Neural crest cell (in vitro differentiated cells): ENCODE results near the gene SERPINC1. TPM values are rescaled to one million over a fixed set of nuclear protein-coding genes. Genes with fewer than 3 reads are reported as not detected.

Source experiments
- DNase-seq: peaks from one replicate; pipeline ENCODE4 v3.0.0; 2021; ENCODE audit warnings: low read depth, mixed read lengths, low spot score
- H3K27ac Mint-ChIP-seq: one replicate; pipeline ENCODE4 v1.8.0; 2021; ENCODE audit warnings: mild to moderate bottlenecking, mixed read lengths; ENCODE audit not compliant: unreplicated experiment
- H3K27me3 Mint-ChIP-seq: 2 replicates; pipeline ENCODE4 v1.8.0; 2021; ENCODE audit warnings: low read depth, mild to moderate bottlenecking, mixed read lengths
- H3K36me3 Mint-ChIP-seq: 2 replicates; pipeline ENCODE4 v1.8.0; 2021; ENCODE audit warnings: low read depth, mild to moderate bottlenecking, mixed read lengths
- H3K4me1 Mint-ChIP-seq: 2 replicates; pipeline ENCODE4 v1.8.0; 2021; ENCODE audit warnings: mixed read lengths
- H3K4me3 Mint-ChIP-seq: one replicate; pipeline ENCODE4 v1.8.0; 2021; ENCODE audit warnings: mild to moderate bottlenecking, mixed read lengths
- H3K9me3 Mint-ChIP-seq: 2 replicates; pipeline ENCODE4 v1.8.0; 2021; ENCODE audit warnings: mixed read lengths
- CTCF ChIP-seq: fragments of 200-600 bp; sonication (generic); conservative IDR thresholded peaks from 2 replicates; pipeline ENCODE4 v1.5.0; 2021; ENCODE audit warnings: antibody characterized with exemption, mild to moderate bottlenecking
- total RNA-seq: library from RNA; stranded (reverse); gene quantifications from 2 replicates; pipeline ENCODE4 v1.2.1, GENCODE V29; 2021

Gene SERPINC1
- total RNA-seq, 1 donor from 2014 or later = not detected

GRCh38 chr1:173917635-173918493 lies 737 bp upstream of the SERPINC1 start:
- Mint-ChIP-seq H3K4me3 (no peak overlapping the region), H3K4me1 (no peaks in the 10 kb centered on the region), H3K9me3 (no peaks in the 10 kb centered on the region), H3K36me3 (no peaks in the 10 kb centered on the region), H3K27me3 (no peaks in the 10 kb centered on the region), H3K27ac (no peak overlapping the region)
- DNase-seq = no peak
- no peak for TF ChIP-seq CTCF

GRCh38 chr1:173916667-173917066 lies 460 bp downstream of the SERPINC1 start:
- Mint-ChIP-seq H3K27ac (no peak overlapping the region), H3K4me3 (no peak overlapping the region), H3K9me3 (no peaks in the 10 kb centered on the region), H3K27me3 (no peaks in the 10 kb centered on the region), H3K4me1 (no peaks in the 10 kb centered on the region), H3K36me3 (no peaks in the 10 kb centered on the region)
- TF ChIP-seq CTCF = no peak
- DNase-seq = no peak

- Mint-ChIP-seq H3K27me3 (no peaks in the 10 kb centered on the region), H3K36me3 (no peaks in the 10 kb centered on the region), H3K4me1 (no peaks in the 10 kb centered on the region), H3K27ac (no peak overlapping the region), H3K4me3 (no peak overlapping the region), H3K9me3 (no peaks in the 10 kb centered on the region)
- TF ChIP-seq CTCF = no peak
- DNase-seq = no peak
Measured at GRCh38 chr1:173915596-173915995, 1.5 kb downstream of the SERPINC1 start.

- peak; percentile 8 for DNase-seq
- TF ChIP-seq CTCF = peak; percentile 65
- Mint-ChIP-seq H3K4me1 (no peaks in the 10 kb centered on the region), H3K9me3 (no peaks in the 10 kb centered on the region), H3K36me3 (peaks cover 5% of the 10 kb centered on the region), H3K27me3 (no peaks in the 10 kb centered on the region), H3K27ac (no peak overlapping the region), H3K4me3 (no peak overlapping the region)
Measured at GRCh38 chr1:173914366-173914871, 2.7 kb downstream of the SERPINC1 start.

- no peak for DNase-seq
- Mint-ChIP-seq H3K27me3 (no peaks in the 10 kb centered on the region), H3K9me3 (no peaks in the 10 kb centered on the region), H3K36me3 (peaks cover 9% of the 10 kb centered on the region), H3K4me1 (no peaks in the 10 kb centered on the region), H3K27ac (no peak overlapping the region), H3K4me3 (no peak overlapping the region)
- no peak for TF ChIP-seq CTCF
Measured at GRCh38 chr1:173913111-173913510, 4.0 kb downstream of the SERPINC1 start.
